SK-N-SH treated with all-trans-retinoic acid at 6 μM for 48 hours (cell line): ENCODE measurements around the gene ITFG2.
"Not testable (repeated sequence)": the region's sequence is repeated elsewhere in the genome, so short reads cannot be mapped to it uniquely, and the experiment has no call there.

Experiments used
- ESRRG ChIP-seq: fragments of 250-450 bp; sonication (Bioruptor Pico); IDR thresholded peaks from 2 replicates; pipeline ENCODE4 v1.6.1; 2021; ENCODE audit warnings: mild to moderate bottlenecking
- ISL1 ChIP-seq: fragments of 250-450 bp; sonication (Bioruptor Pico); IDR thresholded peaks from 2 replicates; pipeline ENCODE4 v2.1.2; 2022; ENCODE audit warnings: mild to moderate bottlenecking, moderate library complexity
- TCF4 ChIP-seq: fragments of 250-450 bp; sonication (Bioruptor Pico); IDR thresholded peaks from 2 replicates; pipeline ENCODE4 v1.8.0; 2021; ENCODE audit warnings: mild to moderate bottlenecking, moderate library complexity, borderline replicate concordance
- ZFP3 ChIP-seq: fragments of 250-450 bp; sonication (Bioruptor Pico); IDR thresholded peaks from 2 replicates; pipeline ENCODE4 v1.5.0; 2020; ENCODE audit warnings: mild to moderate bottlenecking, moderate library complexity
- ZFP30 ChIP-seq: fragments of 450-650 bp; formaldehyde crosslinking; IDR thresholded peaks from 2 replicates; pipeline ENCODE4 v1.5.0; 2022; ENCODE audit warnings: mild to moderate bottlenecking, moderate library complexity

DNA sequence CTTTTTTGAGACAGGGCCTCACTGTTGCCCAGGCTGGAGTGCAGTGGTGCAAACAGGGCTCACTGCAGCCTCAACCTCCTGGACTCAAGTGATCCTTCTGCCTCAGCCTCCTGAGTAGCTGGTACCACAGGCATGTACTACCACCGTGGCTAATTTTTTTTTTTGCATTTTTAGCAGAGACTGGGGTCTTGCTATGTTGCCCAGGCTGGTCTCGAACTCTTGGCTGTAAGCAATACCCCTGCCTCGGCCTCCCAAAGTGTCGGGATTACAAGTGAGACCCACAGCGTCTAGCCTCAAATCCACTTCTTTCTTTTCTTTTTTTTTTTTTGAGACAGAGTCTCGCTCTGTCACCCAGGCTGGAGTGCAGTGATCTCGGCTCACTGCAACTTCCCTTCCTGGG is 50.9 kb downstream of the ITFG2 start:
- TF ChIP-seq ZFP3 (CRISPR knock-in tag); ESRRG (CRISPR knock-in tag); ZFP30; ISL1; TCF4 (CRISPR knock-in tag): not testable (repeated sequence)
